ENCODE data around the gene RND3. TPM values are rescaled to one million over a fixed set of nuclear protein-coding genes. Genes with fewer than 3 reads are reported as not detected.

Gene RND3
- total RNA-seq, 4 donors from 2014 or later: 2.1 to 14.9 (median 12.3) TPM

DNA sequence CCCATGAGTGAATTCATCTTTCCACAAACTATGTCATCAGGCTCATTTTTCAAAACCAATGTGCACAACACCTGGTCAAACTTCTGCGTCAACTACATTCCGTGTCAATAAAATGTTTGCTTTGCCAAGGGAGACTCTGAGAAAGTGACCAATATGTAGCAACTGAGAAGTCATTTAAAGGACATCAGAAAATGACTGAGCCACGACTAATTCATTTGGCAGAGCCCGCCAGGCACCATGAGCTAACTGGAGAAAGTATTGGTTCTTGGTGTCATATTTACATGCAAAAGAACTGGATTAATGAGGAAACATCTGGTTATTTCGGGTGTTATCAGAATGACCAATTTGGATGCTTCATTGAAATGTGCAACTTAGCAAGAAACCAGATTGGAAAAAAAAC lies 7.2 kb downstream of the RND3 start:
- DNase-seq (no peak), ATAC-seq (no peak)
- Histone ChIP-seq H3K27ac (peak overlapping the region in 1 of 4 donors; percentile 60), H3K27me3 (no peaks in the 10 kb centered on the region), H3K9me3 (no peaks in the 10 kb centered on the region), H3K4me1 (peaks cover 80% of the 10 kb centered on the region in 2 donors), H3K36me3 (no peaks in the 10 kb centered on the region), H3K4me3 (no peak overlapping the region)
- in situ Hi-C loops (cut with MboI; ENCODE audit: low sequenced_read_pairs in 4 of 4): loop anchor here in 2 of 4 donors (10.0 to 25.0 kb wide), 2 partner anchors 668 to 885 kb away; no protein-coding TSS in a partner anchor
- intact Hi-C loops (cut with DNase I; ENCODE audit: low total_unique reads): loop anchor here (10.0 kb wide), 1 partner anchor 755 kb away; no protein-coding TSS in a partner anchor
- TF ChIP-seq, protein P1, sequence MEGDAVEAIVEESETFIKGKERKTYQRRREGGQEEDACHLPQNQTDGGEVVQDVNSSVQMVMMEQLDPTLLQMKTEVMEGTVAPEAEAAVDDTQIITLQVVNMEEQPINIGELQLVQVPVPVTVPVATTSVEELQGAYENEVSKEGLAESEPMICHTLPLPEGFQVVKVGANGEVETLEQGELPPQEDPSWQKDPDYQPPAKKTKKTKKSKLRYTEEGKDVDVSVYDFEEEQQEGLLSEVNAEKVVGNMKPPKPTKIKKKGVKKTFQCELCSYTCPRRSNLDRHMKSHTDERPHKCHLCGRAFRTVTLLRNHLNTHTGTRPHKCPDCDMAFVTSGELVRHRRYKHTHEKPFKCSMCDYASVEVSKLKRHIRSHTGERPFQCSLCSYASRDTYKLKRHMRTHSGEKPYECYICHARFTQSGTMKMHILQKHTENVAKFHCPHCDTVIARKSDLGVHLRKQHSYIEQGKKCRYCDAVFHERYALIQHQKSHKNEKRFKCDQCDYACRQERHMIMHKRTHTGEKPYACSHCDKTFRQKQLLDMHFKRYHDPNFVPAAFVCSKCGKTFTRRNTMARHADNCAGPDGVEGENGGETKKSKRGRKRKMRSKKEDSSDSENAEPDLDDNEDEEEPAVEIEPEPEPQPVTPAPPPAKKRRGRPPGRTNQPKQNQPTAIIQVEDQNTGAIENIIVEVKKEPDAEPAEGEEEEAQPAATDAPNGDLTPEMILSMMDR (IDR thresholded peaks at IDR 0.05 in 4 of 5, conservative IDR thresholded peaks at IDR 0.05 in 1 of 5): no peak
- no peak for TF ChIP-seq POLR2A (IDR thresholded peaks at IDR 0.05)

DNA sequence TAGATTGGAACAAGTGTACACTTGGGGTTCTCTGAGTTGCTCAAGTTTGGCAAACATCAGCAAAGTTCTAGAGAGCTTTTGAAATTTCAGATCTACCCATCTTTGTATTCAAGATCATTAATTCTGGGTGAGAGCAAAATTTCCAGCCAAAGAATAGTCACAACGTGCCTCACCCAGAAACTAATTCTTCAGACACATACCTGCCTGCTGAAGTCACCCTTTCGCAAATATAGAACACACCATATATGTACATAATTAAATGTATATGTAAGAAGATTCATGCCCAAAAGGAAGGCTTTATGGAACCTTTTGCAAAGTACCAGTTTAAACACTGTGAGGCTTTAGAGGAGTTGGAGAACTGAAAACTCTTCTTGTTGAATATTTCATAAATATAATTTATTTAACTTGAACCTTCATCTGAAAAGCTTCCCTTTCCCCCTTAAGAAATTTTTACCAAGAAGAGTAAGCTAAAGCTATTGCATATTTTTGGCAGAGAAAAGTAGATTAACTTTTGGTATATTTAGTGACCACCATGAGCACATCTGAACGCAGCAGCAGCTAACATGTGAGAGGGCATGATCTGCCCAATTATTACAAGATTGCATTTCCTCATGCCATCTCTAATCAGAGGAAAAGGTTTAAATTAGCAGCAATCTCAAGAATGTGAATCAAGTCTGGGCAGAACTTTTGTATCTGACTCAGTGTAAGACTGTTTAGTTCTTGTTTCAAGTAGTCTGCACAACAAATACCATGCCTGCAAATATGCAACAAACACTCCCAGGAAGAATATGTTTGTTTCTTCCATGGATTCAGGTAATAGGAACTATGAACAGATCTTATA lies 8.2 kb downstream of the RND3 start:
- no peaks in the 10 kb centered on the region for H3K36me3 ChIP-seq
- no peaks in the 10 kb centered on the region for H3K9me3 ChIP-seq
- peak overlapping the region in 1 of 4 donors; percentile 53 for H3K27ac ChIP-seq
- H3K4me1 ChIP-seq: peaks cover 75 to 80% of the 10 kb centered on the region in 2 donors
- no peaks in the 10 kb centered on the region for H3K27me3 ChIP-seq
- intact Hi-C loops (cut with DNase I; ENCODE audit: low total_unique reads): no loop called here
- ATAC-seq: no peak
- in situ Hi-C loops (cut with MboI; ENCODE audit: low sequenced_read_pairs in 4 of 4): loop anchor here in 1 of 4 donors (25.0 kb wide), 1 partner anchor 667 kb away; no protein-coding TSS in a partner anchor
- TF ChIP-seq, protein P1 (IDR thresholded peaks at IDR 0.05 in 4 of 5, conservative IDR thresholded peaks at IDR 0.05 in 1 of 5): no peak
- no peak for TF ChIP-seq POLR2A (IDR thresholded peaks at IDR 0.05)
- no peak for DNase-seq
- H3K4me3 ChIP-seq: no peak overlapping the region

DNA sequence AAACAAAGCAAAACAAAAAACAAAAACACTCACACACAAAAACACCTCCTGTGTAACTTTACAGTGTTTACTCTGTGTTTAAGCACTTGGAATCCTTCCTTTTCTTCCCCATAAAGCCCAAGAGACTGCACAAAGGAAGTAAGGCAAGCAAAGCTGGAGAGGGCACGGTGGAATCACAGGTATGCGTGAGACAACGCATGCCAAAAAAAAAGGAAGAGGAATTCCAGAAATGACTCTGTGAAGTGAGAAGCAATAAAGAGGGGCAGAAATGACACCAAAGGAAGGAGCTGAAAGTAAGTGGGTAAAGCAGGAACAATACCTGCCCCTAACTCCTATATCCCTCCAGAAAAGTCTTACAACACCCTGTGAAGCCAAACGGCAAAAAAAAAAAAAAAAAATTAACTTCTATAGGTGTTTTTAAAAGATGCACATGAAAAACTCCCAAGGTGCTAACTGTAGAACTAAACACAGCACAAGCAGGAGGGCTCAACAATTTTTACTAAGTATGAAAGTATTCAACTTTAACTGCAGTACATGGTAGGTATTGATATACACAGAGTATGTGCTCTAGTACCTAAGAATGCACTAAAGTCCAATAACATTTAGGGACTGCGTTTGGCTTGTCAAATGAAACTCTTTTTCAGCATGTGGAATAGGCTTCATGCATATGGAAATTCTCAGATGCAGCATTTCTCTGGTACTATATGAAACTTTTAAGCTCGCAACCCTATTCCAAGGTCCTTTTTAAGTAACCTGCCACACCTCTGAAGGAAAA lies 9.1 kb downstream of the RND3 start:
- peaks cover 70 to 73% of the 10 kb centered on the region in 2 donors for H3K4me1 ChIP-seq
- peak overlapping the region in 3 of 4 donors; percentile 14 to 65 (median 53) for H3K27ac ChIP-seq
- no peak for DNase-seq
- H3K9me3 ChIP-seq: no peaks in the 10 kb centered on the region
- intact Hi-C loops (cut with DNase I; ENCODE audit: low total_unique reads) (no loop called here), in situ Hi-C loops (cut with MboI; ENCODE audit: low sequenced_read_pairs in 4 of 4) (loop anchor here in 1 of 4 donors (25.0 kb wide), 1 partner anchor 666 kb away; no protein-coding TSS in a partner anchor)
- ATAC-seq: no peak
- no peak for TF ChIP-seq POLR2A (IDR thresholded peaks at IDR 0.05)
- TF ChIP-seq, protein P1 (IDR thresholded peaks at IDR 0.05 in 4 of 5, conservative IDR thresholded peaks at IDR 0.05 in 1 of 5): no peak
- H3K27me3 ChIP-seq: no peaks in the 10 kb centered on the region
- no peaks in the 10 kb centered on the region for H3K36me3 ChIP-seq
- no peak overlapping the region for H3K4me3 ChIP-seq

DNA sequence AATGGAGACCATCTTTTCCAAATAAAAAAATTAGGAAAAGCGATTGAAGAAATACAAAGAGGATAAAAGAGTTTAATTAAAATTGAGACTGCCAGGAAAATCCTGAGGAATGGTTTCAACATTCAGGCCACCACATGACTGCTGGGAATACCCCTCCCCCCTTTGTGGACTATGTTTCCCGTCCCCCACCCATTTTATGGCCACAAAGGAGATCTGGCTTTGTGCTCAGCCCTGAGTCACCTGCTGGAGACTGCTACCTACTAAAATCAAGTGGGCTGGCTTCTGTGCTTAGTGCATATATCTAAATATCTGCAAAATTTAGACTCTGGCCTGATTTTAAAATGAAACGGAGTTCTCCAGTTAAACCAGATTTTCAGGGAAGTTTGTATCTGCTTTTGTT lies 10.1 kb downstream of the RND3 start:
- ATAC-seq: no peak
- in situ Hi-C loops (cut with MboI; ENCODE audit: low sequenced_read_pairs in 4 of 4): loop anchor here in 1 of 4 donors (25.0 kb wide), 1 partner anchor 665 kb away; no protein-coding TSS in a partner anchor

More for the DNA sequence above, 10.1 kb downstream of the RND3 start:
- no peak overlapping the region for H3K4me3 ChIP-seq
- H3K36me3 ChIP-seq: no peaks in the 10 kb centered on the region
- H3K9me3 ChIP-seq: no peaks in the 10 kb centered on the region
- H3K4me1 ChIP-seq: peaks cover 64 to 67% of the 10 kb centered on the region in 2 donors
- H3K27ac ChIP-seq: peak overlapping the region; percentile 53 to 65 (median 58)
- intact Hi-C loops (cut with DNase I; ENCODE audit: low total_unique reads): no loop called here
- TF ChIP-seq, protein P1 (IDR thresholded peaks at IDR 0.05 in 4 of 5, conservative IDR thresholded peaks at IDR 0.05 in 1 of 5): no peak
- no peak for TF ChIP-seq POLR2A (IDR thresholded peaks at IDR 0.05)
- DNase-seq: no peak
- no peaks in the 10 kb centered on the region for H3K27me3 ChIP-seq

Data from gastrocnemius medialis (tissue), 4 donors.